GM12878 (cell line): ENCODE data around the gene ERBB3. TPM values are rescaled to one million over a fixed set of nuclear protein-coding genes. Genes with fewer than 3 reads are reported as not detected.

Experiments
- CBFB ChIP-seq: IDR thresholded peaks from 2 replicates; pipeline ENCODE4 v1.6.1; 2016; ENCODE audit warnings: antibody characterized with exemption, low read depth
- CHD2 ChIP-seq: IDR thresholded peaks from 2 replicates; pipeline ENCODE4 v1.6.1; 2011; ENCODE audit warnings: low read depth, low read length, improper control_type of control experiment, borderline replicate concordance
- FOXM1 ChIP-seq: IDR thresholded peaks from 2 replicates; pipeline ENCODE4 v1.6.1; 2012; ENCODE audit warnings: low read depth, mild to moderate bottlenecking, inconsistent platforms, low read length, moderate library complexity
- GATAD2B ChIP-seq: fragments of 450-650 bp; conservative IDR thresholded peaks from 2 replicates; pipeline ENCODE4 v1.6.1; 2017; ENCODE audit warnings: low read depth, mild to moderate bottlenecking, moderate library complexity
- HDGF ChIP-seq: fragments of 450-650 bp; IDR thresholded peaks from 2 replicates; pipeline ENCODE4 v1.6.1; 2016; ENCODE audit warnings: antibody characterized with exemption
- LARP7 ChIP-seq: fragments of 450-650 bp; IDR thresholded peaks from 2 replicates; pipeline ENCODE4 v1.6.1; 2017; ENCODE audit warnings: mild to moderate bottlenecking
- MYB ChIP-seq: fragments of 150-350 bp; IDR thresholded peaks from 2 replicates; pipeline ENCODE4 v1.6.1; 2014; ENCODE audit warnings: mild to moderate bottlenecking, low read depth, low read length, borderline replicate concordance
- NR2F1 ChIP-seq: fragments of 450-650 bp; conservative IDR thresholded peaks from 2 replicates; pipeline ENCODE4 v1.6.1; 2017; ENCODE audit warnings: mild to moderate bottlenecking
- PAX5 ChIP-seq: IDR thresholded peaks from 2 replicates; pipeline ENCODE4 v1.6.1; 2011; ENCODE audit warnings: low read depth, low read length, borderline replicate concordance
- POLR2AphosphoS5 ChIP-seq: IDR thresholded peaks from 2 replicates; pipeline ENCODE4 v1.6.1; 2011; ENCODE audit warnings: mild to moderate bottlenecking, low read length, inconsistent platforms
- RBBP5 ChIP-seq: fragments of 200-600 bp; sonication (generic); conservative IDR thresholded peaks from 2 replicates; pipeline ENCODE4 v1.6.1; 2016
- SIN3A ChIP-seq: IDR thresholded peaks from 2 replicates; pipeline ENCODE4 v1.6.1; 2012; ENCODE audit warnings: low read depth, low read length, improper control_type of control experiment
- STAT1 ChIP-seq: fragments of 450-650 bp; conservative IDR thresholded peaks from 2 replicates; pipeline ENCODE4 v1.6.1; 2014; ENCODE audit warnings: antibody characterized with exemption, mild to moderate bottlenecking
- TBL1XR1 ChIP-seq: IDR thresholded peaks from 2 replicates; pipeline ENCODE4 v1.6.1; 2012; ENCODE audit warnings: low read depth, low read length, improper control_type of control experiment
- ZBED1 ChIP-seq: IDR thresholded peaks from 2 replicates; pipeline ENCODE4 v1.6.1; 2016; ENCODE audit warnings: borderline replicate concordance
- ZZZ3 ChIP-seq: IDR thresholded peaks from 2 replicates; pipeline ENCODE4 v1.6.1; 2011; ENCODE audit warnings: low read depth; ENCODE audit not compliant: control insufficient read depth, insufficient read length
- polyA plus RNA-seq, 11 experiments: library from polyadenylated mRNA; depleted of rRNA in 4 of 11; unstranded in 6 of 11; stranded (reverse) in 5 of 11; fragments of >200 nt; fragmentation: Nextera tagmentation in 4 of 11; fragmentation: Illumina TruSeq in 1 of 11; extraction: Ambion mirVana in 4 of 11; extraction: Trizol in 1 of 11; gene quantifications; 1 replicate in 1 of 11; 2 replicates in 10 of 11; pipeline versions ENCODE4 v1.2.1 to v1.2.3, GENCODE V29; 2011 to 2016; ENCODE audit warnings: inconsistent platforms in 2 of 11, missing spikeins in 2 of 11, low read depth in 1 of 11
- total RNA-seq, 4 experiments: library from RNA; depleted of rRNA in 3 of 4; stranded (reverse); fragments of >200 nt in 3 of 4; fragmentation: Illumina TruSeq in 1 of 4; extraction: Trizol in 1 of 4; gene quantifications; 2 replicates each; pipeline versions ENCODE4 v1.2.1 to v1.2.3, GENCODE V29; 2013 to 2021
- TF ChIP-seq, protein P1 (sequence below): fragments of 450-650 bp; IDR thresholded peaks from 2 replicates; pipeline ENCODE4 v1.6.1; 2016; ENCODE audit warnings: mild to moderate bottlenecking, moderate library complexity, borderline replicate concordance
- TF ChIP-seq, protein P2 (sequence below): fragments of 150-350 bp; IDR thresholded peaks from 2 replicates; pipeline ENCODE4 v1.6.1; 2014; ENCODE audit warnings: mild to moderate bottlenecking, low read depth, low read length
- TF ChIP-seq, protein P3 (sequence below): fragments of 450-650 bp; formaldehyde crosslinking; IDR thresholded peaks from 2 replicates; pipeline ENCODE4 v1.4.0; 2020; ENCODE audit warnings: mild to moderate bottlenecking, moderate library complexity

The ERBB3 gene
- total and polyA plus RNA-seq, 10 of the 15 experiments (the other 5 are each of a cell fraction or from before 2014, with no cell fraction given), result 0.03 to 0.72 (median 0.04) TPM; not detected in 5

DNA sequence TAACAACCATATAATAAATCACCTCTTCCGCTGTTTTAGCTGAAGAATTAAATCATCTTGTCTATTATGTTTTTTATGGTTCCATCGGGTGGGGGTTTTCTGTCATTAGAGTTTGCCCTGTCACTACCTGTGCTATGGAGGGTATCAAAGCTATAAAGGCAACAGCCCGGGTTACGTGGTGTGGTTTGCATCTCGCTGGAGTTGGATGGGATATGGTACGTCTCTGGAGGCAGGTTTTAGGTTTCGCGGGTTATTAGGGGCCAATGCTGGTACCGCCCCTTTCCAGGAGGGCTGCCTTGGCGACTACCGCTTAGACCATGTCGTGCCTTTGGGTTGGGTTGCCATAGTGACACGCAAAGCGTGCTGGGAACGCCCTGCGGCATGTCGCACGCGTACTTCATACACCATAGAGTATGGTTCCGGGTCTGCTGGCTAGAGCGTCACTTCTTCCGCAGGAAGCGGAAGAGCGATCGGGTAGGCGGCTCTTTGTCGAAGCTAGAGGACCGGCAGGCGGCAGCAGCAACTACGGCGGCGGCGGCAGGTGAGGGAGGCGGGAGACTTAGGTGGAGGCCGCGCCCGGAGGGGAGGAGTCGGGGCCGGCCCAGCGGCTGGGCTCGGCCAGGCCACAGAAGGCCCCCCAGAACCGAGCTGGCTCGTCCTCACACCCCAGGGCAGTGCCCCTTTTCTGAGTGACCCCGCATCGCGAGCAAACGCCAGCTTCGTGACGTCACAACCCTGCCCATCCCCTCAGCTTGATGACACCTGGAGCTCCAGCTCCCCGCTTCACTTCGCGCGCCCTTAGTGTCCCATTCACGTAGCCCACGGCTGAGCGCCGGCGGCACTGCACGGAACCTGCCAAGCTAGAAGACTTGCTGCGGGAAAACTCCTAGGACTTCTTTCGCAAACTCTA lies 38.1 kb downstream of the ERBB3 start, which contains the start of gene ZC3H10 (continued):
- TF ChIP-seq TBL1XR1 (peak; percentile 84; the same call in 1 of the 2 replicates), MYB (peak; percentile 81), PAX5 (peak; percentile 98), HDGF (peak; percentile 93), LARP7 (peak; percentile 53), ZZZ3 (no peak), RBBP5 (no peak), NR2F1 (peak; percentile 51), SIN3A (peak; percentile 94), POLR2AphosphoS5 (peak; percentile 99), CBFB (no peak; the same call in none of the 2 replicates), GATAD2B (peak; percentile 70), STAT1 (peak; percentile 87; the same call in 1 of the 2 replicates), ZBED1 (peak; percentile 99), CHD2 (peak; percentile 92), FOXM1 (peak; percentile 86)
- TF ChIP-seq, protein P1, sequence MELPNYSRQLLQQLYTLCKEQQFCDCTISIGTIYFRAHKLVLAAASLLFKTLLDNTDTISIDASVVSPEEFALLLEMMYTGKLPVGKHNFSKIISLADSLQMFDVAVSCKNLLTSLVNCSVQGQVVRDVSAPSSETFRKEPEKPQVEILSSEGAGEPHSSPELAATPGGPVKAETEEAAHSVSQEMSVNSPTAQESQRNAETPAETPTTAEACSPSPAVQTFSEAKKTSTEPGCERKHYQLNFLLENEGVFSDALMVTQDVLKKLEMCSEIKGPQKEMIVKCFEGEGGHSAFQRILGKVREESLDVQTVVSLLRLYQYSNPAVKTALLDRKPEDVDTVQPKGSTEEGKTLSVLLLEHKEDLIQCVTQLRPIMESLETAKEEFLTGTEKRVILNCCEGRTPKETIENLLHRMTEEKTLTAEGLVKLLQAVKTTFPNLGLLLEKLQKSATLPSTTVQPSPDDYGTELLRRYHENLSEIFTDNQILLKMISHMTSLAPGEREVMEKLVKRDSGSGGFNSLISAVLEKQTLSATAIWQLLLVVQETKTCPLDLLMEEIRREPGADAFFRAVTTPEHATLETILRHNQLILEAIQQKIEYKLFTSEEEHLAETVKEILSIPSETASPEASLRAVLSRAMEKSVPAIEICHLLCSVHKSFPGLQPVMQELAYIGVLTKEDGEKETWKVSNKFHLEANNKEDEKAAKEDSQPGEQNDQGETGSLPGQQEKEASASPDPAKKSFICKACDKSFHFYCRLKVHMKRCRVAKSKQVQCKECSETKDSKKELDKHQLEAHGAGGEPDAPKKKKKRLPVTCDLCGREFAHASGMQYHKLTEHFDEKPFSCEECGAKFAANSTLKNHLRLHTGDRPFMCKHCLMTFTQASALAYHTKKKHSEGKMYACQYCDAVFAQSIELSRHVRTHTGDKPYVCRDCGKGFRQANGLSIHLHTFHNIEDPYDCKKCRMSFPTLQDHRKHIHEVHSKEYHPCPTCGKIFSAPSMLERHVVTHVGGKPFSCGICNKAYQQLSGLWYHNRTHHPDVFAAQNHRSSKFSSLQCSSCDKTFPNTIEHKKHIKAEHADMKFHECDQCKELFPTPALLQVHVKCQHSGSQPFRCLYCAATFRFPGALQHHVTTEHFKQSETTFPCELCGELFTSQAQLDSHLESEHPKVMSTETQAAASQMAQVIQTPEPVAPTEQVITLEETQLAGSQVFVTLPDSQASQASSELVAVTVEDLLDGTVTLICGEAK, result peak; percentile 98
- TF ChIP-seq, protein P2, sequence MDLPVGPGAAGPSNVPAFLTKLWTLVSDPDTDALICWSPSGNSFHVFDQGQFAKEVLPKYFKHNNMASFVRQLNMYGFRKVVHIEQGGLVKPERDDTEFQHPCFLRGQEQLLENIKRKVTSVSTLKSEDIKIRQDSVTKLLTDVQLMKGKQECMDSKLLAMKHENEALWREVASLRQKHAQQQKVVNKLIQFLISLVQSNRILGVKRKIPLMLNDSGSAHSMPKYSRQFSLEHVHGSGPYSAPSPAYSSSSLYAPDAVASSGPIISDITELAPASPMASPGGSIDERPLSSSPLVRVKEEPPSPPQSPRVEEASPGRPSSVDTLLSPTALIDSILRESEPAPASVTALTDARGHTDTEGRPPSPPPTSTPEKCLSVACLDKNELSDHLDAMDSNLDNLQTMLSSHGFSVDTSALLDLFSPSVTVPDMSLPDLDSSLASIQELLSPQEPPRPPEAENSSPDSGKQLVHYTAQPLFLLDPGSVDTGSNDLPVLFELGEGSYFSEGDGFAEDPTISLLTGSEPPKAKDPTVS, result 0 out of 2 replicates have a peak, but pooled peaks have one; percentile 54
- TF ChIP-seq, protein P3, sequence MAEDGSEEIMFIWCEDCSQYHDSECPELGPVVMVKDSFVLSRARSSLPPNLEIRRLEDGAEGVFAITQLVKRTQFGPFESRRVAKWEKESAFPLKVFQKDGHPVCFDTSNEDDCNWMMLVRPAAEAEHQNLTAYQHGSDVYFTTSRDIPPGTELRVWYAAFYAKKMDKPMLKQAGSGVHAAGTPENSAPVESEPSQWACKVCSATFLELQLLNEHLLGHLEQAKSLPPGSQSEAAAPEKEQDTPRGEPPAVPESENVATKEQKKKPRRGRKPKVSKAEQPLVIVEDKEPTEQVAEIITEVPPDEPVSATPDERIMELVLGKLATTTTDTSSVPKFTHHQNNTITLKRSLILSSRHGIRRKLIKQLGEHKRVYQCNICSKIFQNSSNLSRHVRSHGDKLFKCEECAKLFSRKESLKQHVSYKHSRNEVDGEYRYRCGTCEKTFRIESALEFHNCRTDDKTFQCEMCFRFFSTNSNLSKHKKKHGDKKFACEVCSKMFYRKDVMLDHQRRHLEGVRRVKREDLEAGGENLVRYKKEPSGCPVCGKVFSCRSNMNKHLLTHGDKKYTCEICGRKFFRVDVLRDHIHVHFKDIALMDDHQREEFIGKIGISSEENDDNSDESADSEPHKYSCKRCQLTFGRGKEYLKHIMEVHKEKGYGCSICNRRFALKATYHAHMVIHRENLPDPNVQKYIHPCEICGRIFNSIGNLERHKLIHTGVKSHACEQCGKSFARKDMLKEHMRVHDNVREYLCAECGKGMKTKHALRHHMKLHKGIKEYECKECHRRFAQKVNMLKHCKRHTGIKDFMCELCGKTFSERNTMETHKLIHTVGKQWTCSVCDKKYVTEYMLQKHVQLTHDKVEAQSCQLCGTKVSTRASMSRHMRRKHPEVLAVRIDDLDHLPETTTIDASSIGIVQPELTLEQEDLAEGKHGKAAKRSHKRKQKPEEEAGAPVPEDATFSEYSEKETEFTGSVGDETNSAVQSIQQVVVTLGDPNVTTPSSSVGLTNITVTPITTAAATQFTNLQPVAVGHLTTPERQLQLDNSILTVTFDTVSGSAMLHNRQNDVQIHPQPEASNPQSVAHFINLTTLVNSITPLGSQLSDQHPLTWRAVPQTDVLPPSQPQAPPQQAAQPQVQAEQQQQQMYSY (CRISPR knock-in tag), result 0 out of 2 replicates have a peak, but pooled peaks have one; percentile 60
